Loucy (cell line): ENCODE data around the gene STK25.

ENCODE experiments used
- H2AFZ ChIP-seq: fragments of 200-600 bp; sonication (generic); 2 replicates; pipeline ENCODE4 v1.6.0; 2016; ENCODE audit warnings: antibody characterized with exemption, mild to moderate bottlenecking, low read length, moderate library complexity
- H3F3A ChIP-seq: fragments of 200-600 bp; 2 replicates; pipeline ENCODE4 v1.6.0; 2016; ENCODE audit warnings: antibody characterized with exemption, low read depth, mild to moderate bottlenecking
- H3K27me3 ChIP-seq: fragments of 200-600 bp; sonication (generic); 2 replicates; pipeline ENCODE4 v1.6.1; 2014; ENCODE audit warnings: low read length, mild to moderate bottlenecking; ENCODE audit not compliant: insufficient read depth, poor library complexity, severe bottlenecking
- H3K36me3 ChIP-seq: fragments of 200-600 bp; sonication (generic); 2 replicates; pipeline ENCODE4 v1.6.1; 2016; ENCODE audit warnings: low read length; ENCODE audit not compliant: insufficient read depth
- H3K4me1 ChIP-seq: fragments of 200-600 bp; sonication (generic); 2 replicates; pipeline ENCODE4 v1.5.1; 2014; ENCODE audit warnings: low read length, mild to moderate bottlenecking; ENCODE audit not compliant: insufficient read depth, poor library complexity, severe bottlenecking
- H3K4me2 ChIP-seq: fragments of 200-600 bp; sonication (generic); 2 replicates; pipeline ENCODE4 v1.6.0; 2014; ENCODE audit warnings: antibody characterized with exemption, low read length, low read depth, mild to moderate bottlenecking; ENCODE audit not compliant: poor library complexity, severe bottlenecking
- H3K4me3 ChIP-seq: fragments of 200-600 bp; sonication (generic); 2 replicates; pipeline ENCODE4 v1.5.1; 2014; ENCODE audit warnings: low read length, mild to moderate bottlenecking, mixed read lengths; ENCODE audit not compliant: poor library complexity, severe bottlenecking
- H3K79me2 ChIP-seq: fragments of 200-600 bp; sonication (generic); 2 replicates; pipeline ENCODE4 v1.6.1; 2014; ENCODE audit warnings: low read length; ENCODE audit not compliant: insufficient read depth
- H3K9ac ChIP-seq: fragments of 200-600 bp; sonication (generic); 2 replicates; pipeline ENCODE4 v1.6.0; 2014; ENCODE audit warnings: mild to moderate bottlenecking, low read depth, low read length, moderate library complexity; ENCODE audit not compliant: poor library complexity, severe bottlenecking
- H3K9me2 ChIP-seq: fragments of 200-600 bp; sonication (generic); replicated peaks from 2 replicates; pipeline ENCODE4 v1.6.1; 2016; ENCODE audit warnings: low read depth, low read length, mixed read lengths
- H3K9me3 ChIP-seq: fragments of 200-600 bp; sonication (generic); 2 replicates; pipeline ENCODE4 v1.6.1; 2014; ENCODE audit warnings: mild to moderate bottlenecking, antibody characterized with exemption, low read length, low read depth; ENCODE audit not compliant: insufficient read depth
- H4K20me1 ChIP-seq: fragments of 200-600 bp; sonication (generic); 2 replicates; pipeline ENCODE4 v1.6.0; 2014; ENCODE audit warnings: antibody characterized with exemption, low read length, mild to moderate bottlenecking; ENCODE audit not compliant: insufficient read depth, poor library complexity, severe bottlenecking
- EZH2phosphoT487 ChIP-seq: fragments of 200-600 bp; IDR thresholded peaks from 2 replicates; pipeline ENCODE4 v1.6.1; 2018; ENCODE audit warnings: antibody characterized with exemption, mild to moderate bottlenecking, moderate library complexity, borderline replicate concordance
- TF ChIP-seq, protein P1 (sequence below): fragments of 200-600 bp; sonication (generic); conservative IDR thresholded peaks from 2 replicates; pipeline ENCODE4 v1.5.1; 2014; ENCODE audit warnings: mild to moderate bottlenecking, antibody characterized with exemption, low read length

STK25 gene

DNA sequence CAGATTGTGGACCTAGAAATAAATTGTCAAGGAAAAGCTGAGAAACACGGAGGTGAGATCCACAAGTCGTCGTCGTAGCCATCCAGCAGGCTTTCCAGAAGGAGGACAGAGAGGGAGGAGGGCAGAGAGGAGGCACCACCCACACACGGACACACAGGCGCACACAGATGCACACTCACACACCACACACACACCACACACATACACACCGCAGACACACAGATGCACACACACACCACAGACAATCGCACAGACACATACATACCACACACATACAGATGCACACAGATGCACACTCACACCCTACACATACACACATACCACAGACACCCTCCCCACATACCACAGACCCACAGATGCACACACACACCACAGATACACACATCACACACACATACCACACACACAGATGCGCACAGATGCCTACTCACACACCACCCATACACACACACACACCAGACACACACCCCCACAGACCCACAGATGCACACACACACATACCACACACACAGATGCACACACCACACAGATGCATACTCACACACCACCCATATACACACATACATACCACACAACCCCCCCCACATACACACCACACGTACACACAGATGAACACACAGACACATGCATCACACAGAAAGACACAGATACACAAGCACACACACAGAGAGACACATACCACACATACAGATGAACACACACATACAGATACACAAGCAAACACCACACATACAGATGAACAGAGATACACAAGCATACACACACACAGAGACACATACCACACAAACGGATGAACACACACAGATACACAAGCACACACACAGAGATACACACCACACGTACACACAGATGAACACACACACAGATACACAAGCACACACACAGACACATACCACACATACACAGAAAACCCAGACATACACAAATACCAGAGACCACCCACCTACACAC lies 37.4 kb upstream of the STK25 start:
- no peaks in the 10 kb centered on the region for H4K20me1 ChIP-seq
- H3K9me3 ChIP-seq = no peaks in the 10 kb centered on the region
- no peaks in the 10 kb centered on the region for H3K79me2 ChIP-seq
- H3K27me3 ChIP-seq = no peaks in the 10 kb centered on the region
- H2AFZ ChIP-seq = no peak overlapping the region
- H3K9me2 ChIP-seq = no peaks in the 10 kb centered on the region
- H3F3A ChIP-seq = no peaks in the 10 kb centered on the region
- H3K4me3 ChIP-seq = no peak overlapping the region
- TF ChIP-seq, protein P1, sequence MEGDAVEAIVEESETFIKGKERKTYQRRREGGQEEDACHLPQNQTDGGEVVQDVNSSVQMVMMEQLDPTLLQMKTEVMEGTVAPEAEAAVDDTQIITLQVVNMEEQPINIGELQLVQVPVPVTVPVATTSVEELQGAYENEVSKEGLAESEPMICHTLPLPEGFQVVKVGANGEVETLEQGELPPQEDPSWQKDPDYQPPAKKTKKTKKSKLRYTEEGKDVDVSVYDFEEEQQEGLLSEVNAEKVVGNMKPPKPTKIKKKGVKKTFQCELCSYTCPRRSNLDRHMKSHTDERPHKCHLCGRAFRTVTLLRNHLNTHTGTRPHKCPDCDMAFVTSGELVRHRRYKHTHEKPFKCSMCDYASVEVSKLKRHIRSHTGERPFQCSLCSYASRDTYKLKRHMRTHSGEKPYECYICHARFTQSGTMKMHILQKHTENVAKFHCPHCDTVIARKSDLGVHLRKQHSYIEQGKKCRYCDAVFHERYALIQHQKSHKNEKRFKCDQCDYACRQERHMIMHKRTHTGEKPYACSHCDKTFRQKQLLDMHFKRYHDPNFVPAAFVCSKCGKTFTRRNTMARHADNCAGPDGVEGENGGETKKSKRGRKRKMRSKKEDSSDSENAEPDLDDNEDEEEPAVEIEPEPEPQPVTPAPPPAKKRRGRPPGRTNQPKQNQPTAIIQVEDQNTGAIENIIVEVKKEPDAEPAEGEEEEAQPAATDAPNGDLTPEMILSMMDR = no peak
- no peak for TF ChIP-seq EZH2phosphoT487
- H3K4me2 ChIP-seq = no peak overlapping the region
- no peaks in the 10 kb centered on the region for H3K4me1 ChIP-seq
- H3K36me3 ChIP-seq = no peaks in the 10 kb centered on the region
- H3K9ac ChIP-seq = no peak overlapping the region

DNA sequence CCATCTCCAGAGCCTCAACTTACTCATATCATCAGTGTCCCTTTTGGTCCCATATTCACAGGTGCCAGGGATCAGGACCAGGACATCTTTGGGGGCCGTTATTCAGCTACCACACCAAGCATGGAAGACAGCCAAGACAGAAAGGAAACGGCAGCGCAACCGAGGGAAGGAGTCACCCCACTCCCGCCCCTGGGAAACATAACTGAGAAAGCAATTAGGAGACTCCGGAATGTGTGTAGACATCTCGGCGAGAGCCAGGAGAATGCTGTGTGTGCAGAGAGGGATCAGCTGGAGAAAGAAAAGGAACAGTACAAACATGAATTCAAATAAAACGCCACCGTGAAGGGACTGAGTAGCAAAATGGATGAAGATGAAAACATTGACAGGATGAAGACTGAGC lies 36.7 kb upstream of the STK25 start:
- H3K4me1 ChIP-seq = no peaks in the 10 kb centered on the region
- no peaks in the 10 kb centered on the region for H3K9me2 ChIP-seq
- H3K4me3 ChIP-seq = no peak overlapping the region
- no peak overlapping the region for H3K9ac ChIP-seq
- H3K9me3 ChIP-seq = no peaks in the 10 kb centered on the region
- no peaks in the 10 kb centered on the region for H3K79me2 ChIP-seq
- H3K36me3 ChIP-seq = no peaks in the 10 kb centered on the region
- H3K27me3 ChIP-seq = no peaks in the 10 kb centered on the region
- H3K4me2 ChIP-seq = no peak overlapping the region
- no peaks in the 10 kb centered on the region for H4K20me1 ChIP-seq
- H3F3A ChIP-seq = no peaks in the 10 kb centered on the region
- TF ChIP-seq EZH2phosphoT487 = no peak
- TF ChIP-seq, protein P1 = no peak
- no peak overlapping the region for H2AFZ ChIP-seq

DNA sequence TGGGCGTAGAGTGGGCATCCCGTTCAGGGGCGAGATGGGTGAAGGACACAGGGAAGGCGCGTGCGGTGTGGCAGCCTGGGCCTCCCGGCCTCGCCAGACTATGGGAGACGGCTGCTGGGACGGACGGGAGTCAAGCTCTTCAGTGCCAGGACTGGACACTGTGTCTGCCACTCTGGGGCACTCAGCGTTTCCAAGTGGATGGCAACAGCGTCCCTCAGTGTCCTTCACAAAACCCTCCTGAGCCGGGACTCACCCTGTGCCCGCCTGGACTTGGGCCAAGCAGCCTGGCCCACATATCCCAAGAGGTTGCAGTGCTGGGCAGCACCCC lies 33.9 kb upstream of the STK25 start:
- no peaks in the 10 kb centered on the region for H3K4me1 ChIP-seq
- no peaks in the 10 kb centered on the region for H3K79me2 ChIP-seq
- no peaks in the 10 kb centered on the region for H3K36me3 ChIP-seq
- no peaks in the 10 kb centered on the region for H4K20me1 ChIP-seq
- H2AFZ ChIP-seq = no peak overlapping the region
- H3K4me2 ChIP-seq = no peak overlapping the region
- H3K9ac ChIP-seq = no peak overlapping the region
- H3K9me2 ChIP-seq = no peaks in the 10 kb centered on the region
- TF ChIP-seq EZH2phosphoT487 = no peak
- TF ChIP-seq, protein P1 = no peak
- H3F3A ChIP-seq = no peaks in the 10 kb centered on the region
- no peak overlapping the region for H3K4me3 ChIP-seq
- H3K9me3 ChIP-seq = no peaks in the 10 kb centered on the region
- H3K27me3 ChIP-seq = no peaks in the 10 kb centered on the region
